Stimulated activated CD8-positive, alpha-beta memory T cell treated with anti-CD3 and anti-CD28 coated beads, Interleukin-2, amount 100 ng/mL, for 48 hours (primary cell): Measurements from ENCODE around the gene CBL.
A peak's percentile ranks its signal among the peaks of the same experiment; 100 is the strongest.
"Not testable (repeated sequence)": the region's sequence is repeated elsewhere in the genome, so short reads cannot be mapped to it uniquely, and the experiment has no call there.

Experiments
- DNase-seq, 2 donors: peaks; one replicate each; pipeline ENCODE4 v3.0.0-alpha.2; 2020; ENCODE audit warnings: low read depth in 2 of 2

Gene CBL

GRCh38 chr11:119209186-119209585 is 3.0 kb downstream of the CBL start:
- DNase-seq, result no peak

- no peak for DNase-seq
Measured at GRCh38 chr11:119210050-119210449, 3.9 kb downstream of the CBL start.

GRCh38 chr11:119218141-119218878 is 12.2 kb downstream of the CBL start:
- no peak for DNase-seq

- no peak for DNase-seq
Measured at GRCh38 chr11:119222308-119222707, 16.2 kb downstream of the CBL start.

GRCh38 chr11:119222891-119223290 is 16.8 kb downstream of the CBL start:
- DNase-seq, result no peak

GRCh38 chr11:119223856-119224255 is 17.7 kb downstream of the CBL start:
- DNase-seq, result no peak

GRCh38 chr11:119228535-119229287 is 22.6 kb downstream of the CBL start:
- not testable (repeated sequence) for DNase-seq

- no peak for DNase-seq
Measured at GRCh38 chr11:119229288-119229672, 23.1 kb downstream of the CBL start.

- no peak for DNase-seq
Measured at GRCh38 chr11:119229741-119230140, 23.6 kb downstream of the CBL start.

GRCh38 chr11:119236490-119236889 is 30.4 kb downstream of the CBL start:
- DNase-seq, result no peak

GRCh38 chr11:119236891-119237290 is 30.8 kb downstream of the CBL start:
- no peak for DNase-seq

- no peak for DNase-seq
Measured at GRCh38 chr11:119237515-119237914, 31.4 kb downstream of the CBL start.

GRCh38 chr11:119248750-119249670 is 42.9 kb downstream of the CBL start:
- DNase-seq, result no peak

- no peak for DNase-seq
Measured at GRCh38 chr11:119249671-119250010, 43.5 kb downstream of the CBL start.

GRCh38 chr11:119251114-119251513 is 45.0 kb downstream of the CBL start:
- no peak for DNase-seq

GRCh38 chr11:119254239-119254638 is 48.1 kb downstream of the CBL start:
- peak; percentile 12 to 52 for DNase-seq

GRCh38 chr11:119258180-119258579 is 52.0 kb downstream of the CBL start:
- no peak for DNase-seq

GRCh38 chr11:119258983-119259382 is 52.8 kb downstream of the CBL start:
- no peak for DNase-seq

GRCh38 chr11:119262668-119263351 is 56.7 kb downstream of the CBL start:
- no peak for DNase-seq

GRCh38 chr11:119263352-119263940 is 57.3 kb downstream of the CBL start:
- no peak for DNase-seq

- DNase-seq, result no peak
Measured at GRCh38 chr11:119266063-119266462, 59.9 kb downstream of the CBL start.
